Measurements from ENCODE around the gene KLK12.
A peak's percentile ranks its signal among the peaks of the same experiment; 100 is the strongest.

KLK12 gene

DNA sequence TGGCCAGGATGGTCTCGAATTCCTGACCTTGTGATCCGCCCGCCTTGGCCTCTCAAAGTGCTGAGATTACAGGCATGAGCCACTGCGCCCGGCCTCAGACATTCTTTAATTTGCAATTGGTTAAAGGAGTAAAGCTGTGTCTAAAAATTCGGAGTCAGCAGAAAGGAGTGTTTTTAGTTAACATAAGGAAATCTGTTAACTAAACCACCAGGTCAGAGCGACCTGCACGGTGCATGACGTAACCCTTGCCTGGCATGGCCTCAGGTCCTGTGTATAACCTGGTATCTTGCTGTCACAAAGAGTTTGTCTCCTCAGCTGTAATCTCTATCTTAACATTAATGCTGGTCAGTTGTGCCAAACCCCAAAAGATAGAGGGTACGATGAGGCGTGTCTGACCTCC, 9.5 kb upstream of the KLK12 start:
- no peak for DNase-seq

DNA sequence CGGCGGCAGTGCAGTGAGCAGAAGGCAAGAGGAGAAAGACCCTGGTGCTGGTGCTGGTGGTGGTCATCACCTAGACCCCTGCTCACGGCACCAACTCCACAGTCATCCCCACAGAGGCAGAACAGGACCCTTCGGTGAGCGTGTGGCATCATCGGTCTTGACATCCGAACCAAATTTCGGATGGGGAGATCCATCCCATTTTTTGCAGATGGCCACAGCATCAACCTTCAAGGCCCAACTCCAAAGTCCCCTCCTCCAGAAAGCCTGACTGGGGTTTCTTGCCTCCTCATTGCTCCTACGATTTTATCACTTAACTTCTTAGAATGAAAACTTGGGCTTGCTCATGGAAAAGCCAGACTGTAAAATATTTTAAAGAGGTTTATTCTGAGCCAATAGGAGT, 8.7 kb upstream of the KLK12 start:
- no peak for DNase-seq

DNA sequence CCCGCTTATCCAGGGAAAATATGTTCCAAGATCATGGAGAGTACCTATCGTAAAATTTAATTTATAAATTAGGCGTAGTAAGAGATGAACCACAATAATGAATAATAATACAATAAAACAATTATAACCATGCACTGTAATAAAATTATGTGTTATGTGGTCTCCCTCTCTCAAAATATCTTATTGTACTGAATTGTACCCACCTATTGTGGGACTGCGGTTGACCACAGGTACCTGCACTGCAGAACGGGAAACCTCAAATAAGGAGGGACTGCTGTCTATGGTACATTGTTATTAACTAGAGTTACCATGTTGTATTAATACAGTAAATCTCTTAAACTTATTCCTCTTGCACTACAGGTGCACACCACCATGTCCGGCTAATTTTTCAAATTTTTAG, 5.3 kb upstream of the KLK12 start:
- no peak for DNase-seq

DNA sequence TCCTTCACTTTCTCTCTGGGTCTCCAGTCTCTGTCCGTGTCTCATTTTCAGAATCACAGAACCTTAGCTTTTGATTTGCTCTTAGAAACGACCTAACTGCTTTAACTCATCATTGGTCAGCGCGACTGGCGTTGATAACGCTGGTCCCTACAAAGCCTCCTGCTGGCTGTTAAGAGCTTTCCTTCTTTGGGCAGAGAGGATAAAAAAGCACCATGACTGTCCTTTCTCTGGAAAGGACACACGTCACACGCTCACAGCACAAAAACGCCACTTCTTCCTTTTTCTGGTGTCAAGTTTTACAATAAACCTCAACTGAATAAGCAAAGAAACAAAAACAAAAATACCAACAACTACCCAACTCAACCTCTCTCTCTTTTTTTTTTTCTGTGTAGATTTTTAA, 1.7 kb upstream of the KLK12 start:
- no peak for DNase-seq

DNA sequence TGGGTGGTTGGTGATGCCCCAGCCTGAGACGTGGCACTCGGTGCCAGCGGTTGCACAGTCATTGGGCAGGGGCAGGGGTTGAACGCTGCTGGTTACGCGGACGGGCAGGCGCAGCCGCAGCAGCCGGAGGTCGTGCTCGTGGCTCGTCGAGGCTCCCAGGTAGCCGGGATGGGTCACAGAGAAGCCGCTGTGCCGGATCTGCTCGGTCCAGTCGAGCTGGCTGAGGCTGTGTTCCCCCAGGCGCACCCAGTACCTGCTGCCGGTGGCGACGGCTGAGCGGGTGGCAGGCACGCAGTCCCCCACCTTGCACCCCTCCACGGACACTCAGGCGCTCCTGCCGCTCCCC, 2.9 kb downstream of the KLK12 start:
- no peak for DNase-seq

DNA sequence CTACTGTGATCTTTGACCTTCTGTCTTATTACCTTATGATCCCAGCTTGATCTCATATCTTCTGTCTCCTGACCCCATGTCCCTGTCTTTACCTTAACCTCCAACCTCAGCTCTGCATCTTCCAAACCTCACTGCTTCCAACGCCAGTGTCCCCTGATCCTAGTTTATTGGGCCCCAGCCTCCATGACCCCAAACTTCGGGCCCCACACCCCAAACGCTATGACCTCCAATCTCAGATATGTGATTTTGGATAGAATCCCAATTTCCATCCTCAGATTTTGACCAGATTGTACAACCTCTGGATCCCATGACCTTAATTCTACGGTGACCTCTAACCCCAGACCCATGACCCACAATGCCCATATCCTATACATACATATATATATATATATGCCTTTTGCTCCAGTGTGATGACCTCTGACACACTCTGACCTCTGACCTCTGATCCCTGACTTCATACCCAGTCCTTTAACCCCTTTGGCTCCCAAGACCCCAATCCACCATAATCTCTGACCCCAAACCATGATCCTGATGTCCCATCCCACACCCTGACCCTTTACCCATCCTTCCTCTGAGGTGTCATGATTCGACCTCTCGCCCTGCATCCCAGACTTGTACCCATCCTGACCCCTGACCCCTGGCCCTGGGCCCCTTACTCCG, 3.5 kb downstream of the KLK12 start:
- no peak for DNase-seq

DNA sequence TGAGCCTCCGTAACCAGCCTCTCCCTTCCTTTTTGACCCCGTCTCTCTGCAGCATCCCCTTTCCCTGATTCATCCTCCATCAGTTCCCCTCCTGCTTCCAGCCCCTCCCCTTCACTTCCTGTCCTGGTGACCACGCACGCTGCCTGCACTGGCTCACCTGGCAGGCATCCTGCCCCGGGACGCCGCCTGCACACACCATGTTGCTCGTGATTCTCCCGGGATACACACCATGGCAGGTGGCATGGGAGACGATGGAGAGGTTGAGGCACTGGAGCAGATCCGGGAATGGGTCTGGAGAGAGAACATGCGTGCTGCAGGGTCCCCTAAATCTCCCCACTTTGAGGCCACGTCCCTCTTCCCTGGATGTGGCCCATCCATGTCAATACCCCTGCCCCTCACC, 4.2 kb downstream of the KLK12 start:
- no peak for DNase-seq

DNA sequence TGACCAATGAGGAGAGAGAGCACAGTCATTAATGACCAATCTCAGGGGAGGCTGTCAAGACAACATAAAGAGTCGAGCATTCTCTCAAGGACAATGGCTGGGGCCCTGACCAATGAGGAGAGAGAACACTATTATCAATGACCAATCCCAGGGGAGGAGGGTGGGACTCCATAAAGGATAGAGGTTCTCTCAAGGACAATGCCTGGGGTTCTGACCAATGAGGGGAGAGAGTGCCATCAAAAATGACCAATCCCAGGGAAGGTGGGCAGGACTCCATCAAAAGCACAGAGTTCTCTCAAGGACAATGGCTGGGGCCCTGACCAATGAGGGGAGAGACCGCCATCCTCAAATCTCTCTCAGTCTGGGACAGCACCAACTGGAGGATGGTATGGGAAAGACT, 5.1 kb downstream of the KLK12 start:
- no peak for DNase-seq

DNA sequence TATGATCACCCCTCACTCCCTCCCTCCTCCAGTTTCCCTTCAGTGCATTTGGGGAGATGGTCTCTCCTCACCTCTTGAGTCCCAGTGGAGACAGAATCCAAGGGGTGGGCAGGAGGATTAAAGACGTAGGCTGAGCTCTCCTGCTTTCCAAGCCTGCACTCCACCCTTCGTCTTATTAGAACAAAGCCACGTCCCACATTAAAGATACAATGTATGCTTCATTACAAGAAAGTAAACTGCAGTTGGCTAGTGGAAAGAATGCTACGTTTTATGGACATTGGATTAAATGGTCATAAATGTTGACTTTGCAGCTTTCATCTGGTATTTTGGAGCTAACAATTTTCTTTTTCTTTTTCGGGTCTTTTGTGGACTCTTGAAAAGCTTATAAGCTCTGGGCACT, 6.9 kb downstream of the KLK12 start:
- DNase-seq = no peak

DNA sequence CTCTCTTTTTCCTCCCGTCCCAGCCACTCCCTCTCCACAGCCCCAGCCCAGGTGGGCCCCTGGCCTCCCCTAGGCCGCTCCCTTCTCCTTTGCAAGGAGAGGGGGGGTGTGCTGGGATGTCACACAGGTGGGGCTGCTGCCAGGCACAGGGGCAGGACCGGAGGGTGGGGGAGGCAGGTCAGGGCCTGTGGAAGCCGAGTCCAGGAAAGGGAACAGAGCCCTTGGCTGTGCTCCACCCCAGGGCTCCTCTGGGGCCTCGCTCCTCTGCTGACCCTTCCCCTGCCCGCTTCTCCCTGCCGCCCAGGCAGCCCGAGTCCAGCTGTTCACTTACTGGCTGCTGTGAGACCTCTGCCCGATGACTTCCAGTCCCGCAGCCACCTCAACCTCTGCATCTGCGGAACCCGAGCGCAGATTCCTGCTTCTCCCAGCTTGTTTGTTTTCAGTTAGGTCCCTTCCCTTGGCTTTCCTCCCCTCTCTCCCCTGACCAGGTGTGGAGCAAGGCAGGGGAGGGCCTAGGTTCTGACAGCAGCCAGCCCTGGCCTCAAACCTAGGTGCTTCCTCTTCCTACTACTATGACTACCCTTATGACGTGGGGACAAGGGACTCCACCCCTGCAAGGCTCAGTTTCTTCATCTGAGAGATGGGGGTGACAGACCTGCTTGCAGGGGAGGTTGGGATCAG, 7.5 kb downstream of the KLK12 start:
- no peak for DNase-seq

DNA sequence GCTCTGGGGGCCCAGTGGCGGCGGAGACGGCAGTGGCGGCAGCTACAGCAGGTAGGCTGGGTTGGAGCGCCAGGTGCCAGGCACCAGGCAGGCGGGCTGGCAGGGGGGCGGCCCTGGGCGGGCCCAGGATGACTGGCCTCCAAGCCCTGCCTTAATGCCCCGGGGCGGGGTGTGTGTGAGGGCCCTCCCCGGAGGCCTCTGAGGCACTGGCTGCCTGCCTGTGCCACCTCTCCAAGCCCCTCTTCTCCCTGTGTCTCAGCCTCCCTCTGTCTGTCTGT, 8.3 kb downstream of the KLK12 start, which contains the start of gene KLK11:
Gene KLK11 (minus strand): TSS at position 63 of the 278 bp plus-strand sequence. CDS start 985 bp downstream, outside the sequence.
- DNase-seq = peak; percentile 34

DNA sequence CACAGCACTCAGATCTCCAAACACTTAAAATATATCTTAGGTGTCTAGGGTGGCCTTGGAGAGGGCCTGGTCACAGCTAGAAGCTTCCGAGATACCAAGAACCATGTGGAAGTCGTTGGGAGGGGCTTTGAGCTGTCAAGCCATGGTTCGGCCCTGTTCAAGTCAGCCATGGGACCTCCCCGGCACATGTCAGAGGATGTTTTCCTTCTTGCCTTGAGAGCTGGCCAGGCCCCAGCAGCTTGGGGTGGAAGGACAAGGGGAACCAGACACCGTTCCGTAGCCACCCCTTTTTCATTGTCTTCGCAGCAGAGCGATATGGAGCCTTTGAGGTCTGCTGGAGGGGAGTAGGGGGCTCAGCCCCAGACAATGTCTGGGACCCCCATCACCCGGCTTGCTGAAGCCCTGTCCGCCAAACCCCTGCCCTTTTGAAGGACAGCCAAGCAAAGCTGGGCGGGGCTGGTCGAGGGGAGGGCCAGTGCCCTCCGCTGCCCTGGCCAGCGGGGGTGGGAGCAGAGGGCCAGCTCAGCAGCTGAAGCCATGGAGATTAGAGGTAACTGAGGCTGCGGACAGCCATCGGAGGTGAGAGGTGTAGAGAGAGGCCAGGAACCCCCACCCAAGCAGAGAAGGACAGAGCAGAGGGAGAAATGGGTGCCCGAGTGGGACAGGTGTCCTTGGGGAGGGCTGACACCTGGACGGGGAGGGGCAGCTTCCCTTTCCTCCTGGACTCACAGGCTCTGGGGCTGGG, 8.8 kb downstream of the KLK12 start:
- DNase-seq = no peak

DNA sequence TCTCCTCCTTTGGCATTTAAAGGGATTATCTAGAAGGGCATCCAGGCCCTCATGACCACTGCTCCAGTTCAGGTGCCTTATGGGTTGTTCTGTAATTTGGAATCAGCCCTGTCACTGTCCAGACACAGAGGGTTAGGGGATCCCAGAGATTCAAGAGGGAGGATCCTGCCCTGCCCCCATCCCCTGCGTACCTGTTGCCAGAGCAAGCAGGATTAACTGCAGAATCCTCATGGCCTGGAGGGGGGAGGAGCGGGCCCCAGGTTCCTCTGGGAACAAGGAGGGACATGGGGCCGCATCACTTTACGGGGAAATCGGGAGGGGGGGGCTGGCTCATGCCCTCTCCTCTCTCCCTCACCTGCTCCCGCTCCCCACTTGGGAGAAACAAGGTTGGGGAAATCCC, 9.4 kb downstream of the KLK12 start:
- DNase-seq = no peak

DNA sequence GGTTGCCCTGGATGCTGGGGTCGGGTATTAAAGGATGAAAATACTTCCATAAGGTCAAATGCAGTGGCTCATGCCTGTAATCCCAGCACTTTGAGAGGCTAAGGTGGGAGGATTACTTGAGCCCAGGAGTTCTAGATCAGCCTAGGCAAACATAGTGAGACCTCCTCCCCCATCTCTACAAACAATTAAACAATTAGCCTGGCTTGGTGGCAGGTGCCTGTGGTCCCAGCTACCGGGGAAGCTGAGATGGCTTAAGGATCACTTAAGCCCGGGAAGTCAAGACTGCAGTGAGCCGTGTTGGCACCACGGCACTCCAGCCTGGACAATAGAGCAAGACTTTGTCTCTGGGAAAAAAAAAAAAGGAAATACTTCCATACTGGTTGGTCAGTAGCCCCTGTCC, 9.9 kb downstream of the KLK12 start:
- DNase-seq = no peak

DNA sequence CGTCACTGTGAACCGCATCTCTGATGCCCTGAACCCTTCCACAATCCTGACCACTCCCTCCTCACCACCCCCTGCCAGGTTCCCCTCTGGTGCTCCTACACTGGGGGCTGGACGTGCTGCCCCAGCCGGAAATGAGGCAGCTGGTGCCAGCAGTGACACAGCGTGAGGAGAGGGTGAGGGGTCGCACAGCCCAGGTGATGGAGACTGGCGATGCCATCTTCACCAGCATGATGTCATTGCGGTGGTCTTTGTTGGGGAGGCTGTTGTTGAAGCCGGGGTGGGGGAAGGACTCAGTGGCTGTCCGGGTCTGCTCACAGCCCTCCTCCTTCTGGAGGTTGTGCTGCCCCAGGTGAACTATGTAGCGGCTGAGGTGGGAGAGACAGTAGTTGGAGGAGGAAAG, 10.9 kb downstream of the KLK12 start:
- no peak for DNase-seq

DNA sequence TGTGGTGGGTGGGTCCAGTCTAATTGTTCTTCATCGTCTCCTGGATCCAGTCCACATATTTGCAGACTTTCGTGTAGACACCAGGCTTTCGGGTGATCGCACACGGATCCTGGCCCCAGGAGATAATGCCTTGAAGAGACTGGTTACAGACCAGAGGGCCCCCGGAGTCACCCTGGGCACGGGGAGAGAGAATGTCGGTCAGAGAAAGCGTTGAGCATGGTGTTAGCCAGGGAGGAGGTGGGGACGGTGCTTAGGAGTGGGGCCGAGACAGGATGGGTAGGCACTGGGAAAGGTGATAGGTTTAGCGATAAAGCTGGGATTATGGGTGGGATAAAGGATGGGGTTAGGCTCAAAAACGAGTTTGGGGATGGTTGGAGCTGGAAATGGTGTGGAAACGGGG, 12.3 kb downstream of the KLK12 start:
- DNase-seq = no peak

DNA sequence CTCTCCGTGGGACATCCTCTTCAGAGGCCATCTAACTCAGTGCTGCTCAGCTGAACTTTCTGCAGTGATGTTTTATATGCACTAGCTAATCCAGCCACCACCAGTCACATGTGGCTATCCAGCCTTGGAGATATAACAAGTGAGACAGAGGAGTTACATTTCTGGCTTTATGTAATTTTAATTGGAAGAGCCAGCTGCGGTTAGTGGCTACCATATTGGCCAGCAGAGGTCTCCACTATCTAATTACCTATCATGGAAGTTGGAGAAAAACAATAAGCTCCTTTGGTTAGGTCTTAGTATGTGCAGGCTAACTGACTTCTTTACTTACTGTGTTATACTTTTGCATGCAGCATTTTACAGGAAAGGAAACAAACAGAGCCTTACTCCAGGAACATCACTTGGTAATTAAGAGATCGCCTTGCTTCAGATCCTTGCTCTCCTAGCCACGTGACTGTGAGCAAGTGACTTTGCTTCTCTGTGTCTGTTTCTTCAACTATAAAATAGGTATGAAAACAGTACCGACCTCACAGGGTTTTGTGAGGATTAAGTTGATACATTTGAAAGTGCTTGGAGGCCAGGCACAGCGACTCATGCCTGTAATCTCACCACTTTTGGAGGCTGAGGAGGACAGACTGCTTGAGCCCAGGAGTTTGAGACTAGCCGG, 13.7 kb downstream of the KLK12 start:
- peak; percentile 62 for DNase-seq

DNA sequence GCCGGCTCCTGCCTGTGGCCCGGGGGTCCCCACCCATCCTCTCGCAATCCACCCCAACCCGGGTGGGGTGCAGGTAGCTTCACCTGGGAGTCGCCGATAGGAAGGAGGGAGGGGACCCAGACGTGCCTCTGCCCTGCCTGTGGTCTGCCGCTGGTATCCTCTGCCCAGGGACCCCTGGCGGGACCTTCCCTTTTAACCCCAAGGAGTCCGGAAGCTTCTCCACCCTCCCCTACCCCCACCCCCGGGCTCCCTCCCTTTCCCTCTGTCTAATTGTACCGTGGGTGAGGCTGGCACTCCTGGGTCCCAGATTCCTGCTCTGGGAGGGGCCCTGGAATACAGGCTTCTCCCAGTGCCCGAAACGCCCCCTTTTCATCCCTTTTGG, 15.3 kb downstream of the KLK12 start, which contains the start of gene KLK10:
Gene KLK10 (minus strand): TSS at position 166 of the 382 bp plus-strand sequence. CDS start 579 bp downstream, outside the sequence.
- DNase-seq = no peak

DNA sequence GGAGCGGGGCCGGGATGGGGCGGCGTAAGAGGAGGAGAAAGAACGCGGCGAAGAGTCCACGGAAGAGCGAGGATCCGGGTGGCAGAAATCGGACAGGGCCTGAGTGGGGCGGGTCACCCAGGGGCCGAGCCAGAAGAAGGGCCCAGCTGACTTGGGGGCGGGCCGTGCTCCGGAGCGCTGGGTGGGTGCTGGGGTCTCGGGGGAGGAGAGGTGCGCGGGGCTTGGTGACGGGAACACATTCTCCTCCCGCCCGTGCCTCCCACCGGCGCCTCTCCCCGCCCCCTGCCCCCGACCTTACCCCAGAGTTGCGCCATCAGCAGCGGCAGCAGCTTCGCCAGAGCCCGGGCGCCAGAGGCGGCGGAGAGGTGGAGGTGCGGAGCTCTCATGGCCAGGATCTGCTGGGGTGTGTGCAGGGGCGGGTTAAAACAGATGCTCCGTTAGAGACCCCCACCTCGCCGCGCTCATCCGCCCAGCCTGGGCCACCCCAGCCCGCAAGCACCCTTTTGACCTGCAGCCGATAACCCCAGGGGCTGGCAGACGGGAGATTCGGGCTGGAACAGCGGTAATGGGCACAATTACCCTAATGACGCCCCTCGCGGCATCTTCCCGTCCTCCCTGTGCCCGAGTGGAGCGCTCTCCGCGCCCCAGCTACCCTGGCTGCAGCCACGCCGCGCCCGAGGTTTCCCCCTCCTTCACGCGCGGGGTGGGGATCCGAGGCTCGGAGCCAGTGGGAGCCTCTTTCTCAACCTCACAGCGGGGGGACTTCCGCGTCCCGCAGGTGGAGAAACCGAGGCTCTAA, 15.9 kb downstream of the KLK12 start:
- no peak for DNase-seq

DNA sequence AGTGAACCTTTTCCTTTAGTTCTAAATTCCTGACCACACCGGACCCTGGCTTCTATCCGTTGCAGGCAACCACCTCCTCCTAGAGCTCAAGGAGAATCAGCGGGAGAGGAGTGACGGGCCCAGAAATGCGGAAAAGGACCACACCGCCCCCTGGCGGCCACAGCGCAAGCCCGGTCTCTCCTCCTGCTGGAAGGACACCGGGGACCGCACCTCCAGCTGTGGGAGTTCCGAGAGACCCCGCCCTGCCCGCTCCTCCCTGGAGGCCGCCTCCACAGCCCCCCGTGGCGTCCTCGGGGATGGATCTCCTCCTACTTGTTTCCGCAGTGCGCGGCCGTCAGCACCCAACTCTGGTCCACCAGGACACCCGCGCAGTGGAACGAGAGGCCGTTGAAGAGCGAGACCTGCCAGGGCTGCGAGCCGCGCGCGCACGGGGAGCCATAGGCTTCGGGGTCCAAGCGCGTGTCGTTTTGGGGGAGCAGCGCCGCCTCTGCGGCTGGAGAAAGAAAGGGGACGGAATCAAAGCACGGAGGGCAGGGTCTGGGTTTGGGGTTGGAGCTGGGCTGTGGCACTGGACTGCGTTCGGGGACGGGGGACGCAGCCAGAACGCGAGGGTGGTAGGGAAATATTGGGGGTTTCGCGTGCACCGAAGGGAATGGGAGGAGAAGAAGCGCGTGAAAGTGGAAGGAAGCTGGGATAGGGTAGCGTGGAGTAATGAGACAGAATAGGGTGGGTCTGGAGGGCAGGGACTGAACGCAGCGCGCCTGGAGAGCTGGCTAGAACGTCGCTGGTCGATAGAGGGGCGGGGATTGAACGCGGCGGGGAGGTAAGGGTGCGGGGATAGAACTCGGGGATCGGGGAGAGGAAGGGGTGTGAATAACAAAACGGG, 17.8 kb downstream of the KLK12 start:
- DNase-seq = peak; percentile 40

DNA sequence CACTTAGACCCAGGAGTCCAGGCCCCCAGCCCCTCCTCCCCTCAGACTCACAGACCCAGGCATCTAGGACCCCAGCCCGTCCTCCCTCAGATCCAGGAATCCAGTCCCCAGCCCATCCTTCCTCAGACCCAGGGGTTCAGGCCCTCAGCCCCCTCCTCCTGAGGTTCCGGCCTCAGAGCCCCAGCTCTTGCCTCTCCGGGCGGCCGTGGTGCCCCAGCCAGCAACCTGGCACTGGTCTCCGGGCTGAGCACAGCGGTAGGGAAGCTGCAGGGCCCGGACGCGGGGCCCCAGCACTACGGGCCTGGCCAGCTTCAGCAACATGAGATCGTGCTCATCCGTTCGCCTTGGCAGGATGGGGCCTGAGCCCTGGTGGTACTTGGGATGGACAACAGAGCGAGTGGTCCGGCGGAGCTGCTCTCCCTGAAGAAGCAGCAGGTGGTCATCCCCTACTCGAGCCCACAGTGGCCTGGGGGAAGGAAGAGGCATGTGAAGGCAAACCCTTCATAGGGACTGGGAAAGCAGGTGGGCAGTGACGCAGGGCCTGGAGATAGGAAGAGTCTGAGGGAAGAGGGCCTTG, 19.0 kb downstream of the KLK12 start:
- no peak for DNase-seq

DNA sequence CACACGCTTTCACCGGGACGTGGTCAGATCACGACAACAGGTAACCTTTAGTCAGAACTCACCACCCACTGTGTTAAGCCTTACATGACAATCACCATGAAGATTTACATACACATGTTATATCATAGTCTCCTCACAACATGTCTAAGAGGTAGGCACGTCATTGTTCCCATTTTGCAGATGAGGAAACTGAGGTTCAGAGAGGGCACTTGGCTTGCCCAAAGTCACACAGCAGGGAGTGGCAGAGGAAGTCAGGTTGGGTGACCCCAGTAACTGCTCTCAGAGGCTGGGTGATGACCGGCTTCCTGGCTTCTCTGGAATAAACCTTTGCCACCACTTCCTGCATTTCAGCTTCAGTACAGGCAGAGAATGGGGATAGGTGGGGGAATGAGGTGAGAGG, 20.6 kb downstream of the KLK12 start:
- DNase-seq = no peak
